HG03045 (cell line): ENCODE data around the gene OPALIN.

Experiments used
- ATAC-seq: cut with Tn5 transposase; IDR thresholded peaks from one replicate; pipeline ENCODE4 v1.9.1; 2021; ENCODE audit warnings: mild to moderate bottlenecking, moderate library complexity; ENCODE audit not compliant: unreplicated experiment

The OPALIN gene

GRCh38 chr10:96374639-96374984 lies 15.8 kb upstream of the OPALIN start:
- no peak for ATAC-seq

DNA sequence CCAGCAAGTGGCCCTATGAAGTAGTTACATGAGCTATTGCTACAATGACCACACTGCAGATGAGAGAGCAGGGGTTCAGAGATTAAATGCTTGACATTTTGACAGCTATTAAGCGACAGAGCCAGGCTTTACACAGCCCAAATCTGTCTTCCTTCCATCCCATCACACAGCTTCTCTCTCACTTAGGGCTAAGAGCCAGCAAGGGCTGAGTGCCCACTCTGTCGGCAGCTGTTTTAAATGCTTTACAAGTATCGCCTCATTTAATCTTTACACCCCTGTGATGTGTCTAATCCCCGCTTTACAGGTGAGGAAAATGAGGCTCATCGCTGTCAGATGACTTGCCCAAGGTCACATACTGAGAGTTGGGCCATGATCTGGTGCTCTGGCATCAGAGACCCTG lies 15.2 kb upstream of the OPALIN start:
- no peak for ATAC-seq

- no peak for ATAC-seq
Measured at GRCh38 chr10:96371356-96371755, 12.6 kb upstream of the OPALIN start.

- ATAC-seq = no peak
Measured at GRCh38 chr10:96370584-96371157, 11.9 kb upstream of the OPALIN start.

GRCh38 chr10:96369890-96370583 lies 11.2 kb upstream of the OPALIN start:
- ATAC-seq = no peak

DNA sequence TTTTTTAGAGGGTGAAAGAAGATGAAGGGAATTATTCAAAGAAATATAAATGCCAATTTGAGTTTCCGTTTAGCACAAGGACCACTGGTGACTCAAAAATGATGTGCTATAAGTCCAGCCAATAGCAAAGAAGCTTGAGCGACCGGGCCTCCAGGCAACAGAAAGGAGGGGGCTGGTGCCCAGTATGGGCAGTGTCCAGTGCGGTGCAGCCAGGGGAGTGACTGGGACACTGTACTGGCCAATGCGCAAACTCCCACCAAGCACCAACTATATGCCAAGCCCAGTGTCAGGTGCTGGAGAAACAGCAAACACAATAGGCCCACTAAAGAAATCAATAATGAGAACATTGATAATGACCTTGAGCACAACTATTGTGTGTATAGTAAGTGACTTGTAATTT lies 10.2 kb upstream of the OPALIN start:
- ATAC-seq = no peak

- ATAC-seq = no peak
Measured at GRCh38 chr10:96367470-96367869, 8.7 kb upstream of the OPALIN start.

GRCh38 chr10:96366508-96366907 lies 7.7 kb upstream of the OPALIN start:
- no peak for ATAC-seq

DNA sequence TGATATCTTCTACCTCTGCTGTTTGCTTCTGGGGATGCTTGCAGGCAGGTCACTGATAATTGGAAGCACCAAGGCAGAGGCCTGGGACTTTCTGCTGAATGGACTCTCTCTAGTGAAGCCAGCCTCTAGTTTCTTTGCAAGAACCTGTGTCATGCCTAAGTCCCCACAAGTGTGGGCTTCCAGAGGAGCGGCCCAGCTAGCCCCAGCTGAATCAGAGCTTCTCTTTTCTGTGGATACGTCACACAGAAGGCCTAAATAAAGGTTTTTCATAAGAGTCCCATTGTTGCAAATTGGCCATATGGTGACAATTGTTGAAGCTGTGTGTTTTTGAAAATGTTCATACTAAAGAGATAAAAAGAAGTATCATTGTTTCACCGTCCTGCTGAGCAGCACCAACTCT lies 6.8 kb upstream of the OPALIN start:
- ATAC-seq = no peak

DNA sequence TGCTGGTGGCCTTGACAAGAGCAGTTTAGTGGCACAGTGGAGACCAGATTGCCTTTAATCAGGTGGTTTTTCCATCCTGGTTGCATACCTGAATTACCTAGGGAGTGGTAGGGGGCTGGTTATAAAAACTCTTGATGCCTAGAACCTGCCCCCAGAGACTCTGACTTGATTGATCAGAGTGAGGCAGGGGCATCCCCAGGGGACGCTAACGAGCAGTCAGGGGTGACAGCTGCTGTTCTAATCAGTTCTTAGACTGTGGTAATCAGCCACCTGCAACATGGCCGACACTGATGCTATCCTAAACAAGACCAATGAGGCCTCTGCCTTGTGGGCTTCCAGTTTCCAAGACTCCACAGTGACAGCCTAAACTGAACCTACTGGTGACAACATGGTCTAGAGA lies 2.0 kb upstream of the OPALIN start:
- ATAC-seq = no peak

GRCh38 chr10:96360331-96360730 lies 1.5 kb upstream of the OPALIN start:
- no peak for ATAC-seq

DNA sequence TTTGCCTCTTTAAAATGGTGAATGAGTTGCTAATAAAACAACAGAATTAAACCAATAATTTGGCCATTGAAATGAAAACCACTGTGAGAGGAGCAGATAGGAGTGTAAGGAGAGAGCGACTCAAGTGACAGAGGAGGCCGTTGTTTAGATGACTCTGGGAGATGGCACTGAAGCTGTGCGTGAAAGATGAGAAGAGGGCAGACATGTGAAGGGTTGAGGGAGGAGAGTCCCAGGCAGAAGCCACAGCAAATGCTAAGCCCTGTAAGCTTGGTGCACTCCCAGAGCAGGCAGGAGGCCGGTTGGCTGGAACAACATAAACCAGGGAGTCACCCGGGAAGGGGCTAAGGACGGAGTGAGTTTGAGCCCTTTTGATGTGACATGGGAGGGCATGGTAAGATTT lies 814 bp upstream of the OPALIN start:
- no peak for ATAC-seq

- no peak for ATAC-seq
Measured at GRCh38 chr10:96357038-96357620, 1.7 kb downstream of the OPALIN start.

DNA sequence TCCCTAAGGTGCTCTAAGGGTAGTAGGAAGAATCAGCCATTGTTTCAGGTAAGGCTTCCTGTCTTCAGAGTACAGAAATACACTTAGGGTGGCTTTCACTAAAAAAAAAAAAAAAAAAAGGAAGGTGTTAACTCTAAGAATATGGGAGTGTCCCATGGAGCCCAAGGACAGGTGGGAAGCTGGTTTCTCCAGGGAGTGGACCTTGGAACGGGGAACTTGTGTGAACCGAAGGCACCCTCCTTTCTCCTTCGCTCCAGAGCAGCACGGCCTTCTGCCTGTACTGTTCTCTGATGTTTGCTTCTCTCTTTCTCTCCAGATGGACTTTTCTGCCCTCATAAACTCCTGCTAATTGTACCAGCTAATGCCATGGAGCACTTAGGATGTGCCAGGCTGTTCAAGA lies 6.2 kb downstream of the OPALIN start:
- no peak for ATAC-seq

DNA sequence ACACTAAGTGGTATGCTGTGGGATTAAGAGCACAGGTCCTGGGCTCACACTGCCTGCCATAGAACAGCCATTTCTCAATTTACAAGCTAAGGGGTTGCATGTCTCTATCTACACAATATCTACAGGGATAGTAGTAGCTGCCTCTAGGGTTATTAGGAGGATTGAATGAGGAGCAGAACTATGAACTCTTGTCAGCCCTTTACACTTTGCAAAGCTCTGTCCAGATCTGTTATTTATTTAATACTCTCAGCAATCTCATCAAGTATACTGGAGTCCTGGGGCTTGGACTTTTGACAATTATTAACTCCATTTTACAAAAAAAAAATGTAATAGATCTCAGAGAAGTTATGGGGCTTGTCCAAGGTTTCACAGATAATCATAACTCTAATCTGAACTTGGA lies 6.8 kb downstream of the OPALIN start:
- ATAC-seq = no peak

DNA sequence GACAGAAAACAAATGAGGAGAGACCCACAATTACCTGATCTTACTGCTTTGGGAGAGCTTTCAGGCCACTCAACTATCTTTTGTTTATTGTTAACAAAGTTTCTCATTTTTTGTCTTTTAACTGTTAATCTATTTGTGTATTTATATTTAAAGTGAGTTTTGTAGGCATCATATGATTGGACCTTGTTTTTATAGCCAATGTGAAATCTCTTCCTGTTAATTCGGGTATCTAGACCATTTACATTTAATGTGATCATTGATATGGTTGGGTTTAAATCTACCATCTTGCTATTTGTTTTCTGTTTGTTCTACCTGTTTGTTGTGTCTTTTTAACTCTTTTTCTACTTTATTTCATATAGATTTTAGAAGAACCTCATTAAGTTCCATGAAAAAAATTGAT lies 12.5 kb downstream of the OPALIN start:
- no peak for ATAC-seq

DNA sequence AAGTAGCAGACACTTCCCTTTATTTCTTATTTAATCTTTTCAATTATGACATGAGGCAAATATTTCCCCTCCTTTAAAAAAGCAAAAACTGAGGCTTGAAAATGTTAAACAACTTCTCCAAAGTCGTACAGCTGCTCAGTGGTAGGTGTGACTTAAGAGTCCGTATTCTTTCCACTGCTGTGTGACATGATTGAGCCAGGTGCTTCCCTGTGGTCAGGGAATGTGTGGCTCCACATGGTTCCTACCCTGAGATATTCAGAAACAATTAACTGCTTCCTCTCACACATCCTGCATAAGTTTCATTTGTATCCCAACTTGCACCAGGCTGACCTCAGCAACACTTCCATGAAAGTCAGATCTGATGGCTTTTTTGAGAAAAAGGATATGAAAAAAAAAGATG lies 13.6 kb downstream of the OPALIN start:
- ATAC-seq = no peak

GRCh38 chr10:96344178-96344577 lies 14.6 kb downstream of the OPALIN start:
- ATAC-seq = no peak

DNA sequence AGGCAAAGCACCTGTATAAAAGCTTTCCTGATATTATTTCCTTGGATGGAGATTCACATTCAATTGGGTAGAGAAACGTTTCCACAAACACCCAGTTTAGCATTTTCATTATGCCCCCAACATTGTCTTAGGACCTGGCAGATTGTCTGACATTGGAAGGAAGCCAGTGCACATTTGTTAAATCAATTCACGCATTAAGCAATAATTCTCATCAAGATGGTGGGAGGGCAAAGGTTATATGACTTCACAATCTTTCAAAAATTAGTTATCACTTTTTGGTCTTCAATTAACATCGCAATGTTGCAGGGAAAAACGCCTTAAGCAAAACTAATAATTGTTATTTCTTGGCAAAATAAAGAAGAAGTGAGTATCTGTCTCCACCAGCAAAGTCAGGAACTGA lies 16.4 kb downstream of the OPALIN start:
- no peak for ATAC-seq

- ATAC-seq = peak; percentile 44
Measured at GRCh38 chr10:96341219-96342182, 17.3 kb downstream of the OPALIN start.
